Adrenal gland (tissue), 5 donors: ENCODE results near the gene PCK1.

Experiments
- CTCF ChIP-seq, 6 experiments: fragments of 450-650 bp in 4 of 6; fragments of 200-600 bp in 2 of 6; sonication (generic) in 1 of 6; IDR thresholded peaks; 1 replicate in 5 of 6; 2 replicates in 1 of 6; pipeline versions ENCODE4 v1.5.1 to v1.8.0; 2016 to 2021; ENCODE audit warnings: antibody characterized with exemption in 6 of 6, mild to moderate bottlenecking in 2 of 6, moderate library complexity in 1 of 6
- POLR2A ChIP-seq, 2 donors: fragments of 450-650 bp; IDR thresholded peaks; one replicate each; pipeline ENCODE4 v1.6.1; 2017; ENCODE audit warnings: antibody characterized with exemption in 2 of 2, mild to moderate bottlenecking in 2 of 2, moderate library complexity in 1 of 2
- donor health status: DM: no; HTN: no; CAD: no.

- no peak for TF ChIP-seq CTCF (IDR thresholded peaks at IDR 0.05)
- no peak for TF ChIP-seq POLR2A (IDR thresholded peaks at IDR 0.05)
These were observed 15.1 kb downstream of the PCK1 start for GRCh38 chr20:57576002-57576401.
